ENCODE measurements around the gene FGF3.

- TF ChIP-seq IRF2 (CRISPR knock-in tag; IDR thresholded peaks at IDR 0.05) (no peak), KAT2B (IDR thresholded peaks at IDR 0.05; ENCODE audit: low read depth, low read length) (no peak), POLR2A (conservative IDR thresholded peaks at IDR 0.05) (no peak), USF2 (CRISPR knock-in tag; IDR thresholded peaks at IDR 0.05) (no peak), ZNF274 (IDR thresholded peaks at IDR 0.05; ENCODE audit: borderline replicate concordance, low read depth, low read length) (no peak), ZNF124 (CRISPR knock-in tag; IDR thresholded peaks at IDR 0.05) (no peak), BMI1 (IDR thresholded peaks at IDR 0.05; ENCODE audit: low read length) (no peak), EZH2 (IDR thresholded peaks at IDR 0.05; ENCODE audit: borderline replicate concordance, low read depth, low read length) (no peak)
Measured at GRCh38 chr11:69808667-69809086, 10.5 kb downstream of the FGF3 start.

Data from K562 (cell line).